ENCODE measurements around the gene CAMK1D.
A peak's percentile ranks its signal among the peaks of the same experiment; 100 is the strongest.

Gene CAMK1D

GRCh38 chr10:12780634-12781601 is 431.6 kb downstream of the CAMK1D start:
- no peak for DNase-seq

GRCh38 chr10:12781976-12782375 is 432.6 kb downstream of the CAMK1D start:
- DNase-seq: no peak

GRCh38 chr10:12782537-12782936 is 433.2 kb downstream of the CAMK1D start:
- DNase-seq: peak in 1 of 2 experiments; percentile 19

GRCh38 chr10:12783293-12783692 is 433.9 kb downstream of the CAMK1D start:
- no peak for DNase-seq

- no peak for DNase-seq
Observed at GRCh38 chr10:12784646-12785045, 435.3 kb downstream of the CAMK1D start.

GRCh38 chr10:12785415-12785831 is 436.1 kb downstream of the CAMK1D start:
- DNase-seq: no peak

- DNase-seq: no peak
Observed at GRCh38 chr10:12787297-12787696, 437.9 kb downstream of the CAMK1D start.

GRCh38 chr10:12788277-12788676 is 438.9 kb downstream of the CAMK1D start:
- no peak for DNase-seq

- DNase-seq: no peak
Observed at GRCh38 chr10:12790270-12790669, 440.9 kb downstream of the CAMK1D start.

- DNase-seq: no peak
Observed at GRCh38 chr10:12791728-12792127, 442.4 kb downstream of the CAMK1D start.

- DNase-seq: no peak
Observed at GRCh38 chr10:12792889-12793556, 443.7 kb downstream of the CAMK1D start.

- DNase-seq: no peak
Observed at GRCh38 chr10:12795315-12796110, 446.2 kb downstream of the CAMK1D start.

- DNase-seq: no peak
Observed at GRCh38 chr10:12796401-12797160, 447.2 kb downstream of the CAMK1D start.

- no peak for DNase-seq
Observed at GRCh38 chr10:12797471-12798262, 448.3 kb downstream of the CAMK1D start.

- DNase-seq: no peak
Observed at GRCh38 chr10:12799144-12799543, 449.8 kb downstream of the CAMK1D start.

- DNase-seq: no peak
Observed at GRCh38 chr10:12799714-12800113, 450.4 kb downstream of the CAMK1D start.

- no peak for DNase-seq
Observed at GRCh38 chr10:12800302-12800701, 451.0 kb downstream of the CAMK1D start.

- DNase-seq: no peak
Observed at GRCh38 chr10:12801214-12802087, 452.1 kb downstream of the CAMK1D start.

GRCh38 chr10:12803776-12804175 is 454.4 kb downstream of the CAMK1D start:
- no peak for DNase-seq

All from Kasumi-1 (cell line).